Activated CD8-positive, alpha-beta memory T cell treated with anti-CD3 and anti-CD28 coated beads, Interleukin-2, amount 50 U/mL, for 24 hours (primary cell): ENCODE measurements around the gene ARL3.
"Not testable (repeated sequence)": the region's sequence is repeated elsewhere in the genome, so short reads cannot be mapped to it uniquely, and the experiment has no call there.

Experiments
- DNase-seq: peaks from one replicate; pipeline ENCODE4 v3.0.0-alpha.2; 2020; ENCODE audit errors: extremely low read depth

The ARL3 gene

DNA sequence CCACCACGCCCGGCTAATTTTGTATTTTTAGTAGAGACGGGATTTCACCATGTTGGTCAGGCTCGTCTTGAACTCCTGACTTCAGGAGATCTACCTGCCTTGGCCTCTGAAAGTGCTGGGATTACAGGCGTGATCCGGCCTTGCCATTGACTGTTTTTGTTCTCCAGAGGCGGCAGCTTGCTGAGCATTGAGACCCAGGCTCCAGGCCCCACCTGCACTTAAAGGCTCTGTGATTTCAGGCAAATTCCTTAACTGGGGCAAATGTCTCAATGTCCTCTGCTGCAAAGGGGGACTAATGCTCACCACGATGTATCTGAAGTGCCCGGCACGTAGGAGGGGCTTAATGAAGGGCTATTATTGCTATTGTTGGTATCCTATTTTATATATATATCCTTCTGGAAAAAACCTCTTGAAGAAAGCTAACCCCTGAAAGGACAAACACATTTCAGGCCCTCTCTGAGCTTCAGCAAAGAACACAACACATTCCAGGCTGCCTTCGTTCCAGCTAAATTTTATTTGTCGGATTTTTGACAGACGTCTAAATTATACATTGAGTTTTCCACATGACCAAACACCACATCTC is 40.9 kb downstream of the ARL3 start:
- DNase-seq = no peak

DNA sequence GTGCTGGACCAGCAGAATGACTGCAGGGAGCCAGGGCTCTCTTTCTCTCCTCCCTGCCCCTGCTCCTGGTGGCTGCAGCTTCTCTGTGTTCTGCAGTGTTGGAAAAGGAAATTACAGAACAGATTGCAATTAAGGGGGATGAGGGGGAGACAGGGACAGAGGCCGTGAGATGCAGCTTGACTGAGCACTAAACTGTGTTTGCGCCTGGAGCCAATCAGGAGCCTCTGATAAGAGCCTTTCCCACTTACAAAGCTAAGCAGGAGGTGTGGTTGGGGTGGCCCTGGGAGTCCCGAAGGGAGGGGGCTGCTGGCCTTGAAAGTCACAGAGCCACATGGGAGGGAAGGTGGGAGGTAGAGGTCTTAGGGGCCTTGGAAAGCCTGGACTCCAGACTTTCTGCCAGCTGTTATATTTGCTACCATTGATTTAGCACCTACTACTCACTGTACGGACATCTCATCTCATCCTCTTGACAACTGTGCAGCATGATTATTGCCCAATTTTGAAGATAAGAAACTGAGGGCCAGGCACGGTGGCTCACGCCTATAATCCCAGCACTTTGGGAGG is 43.2 kb downstream of the ARL3 start:
- no peak for DNase-seq

DNA sequence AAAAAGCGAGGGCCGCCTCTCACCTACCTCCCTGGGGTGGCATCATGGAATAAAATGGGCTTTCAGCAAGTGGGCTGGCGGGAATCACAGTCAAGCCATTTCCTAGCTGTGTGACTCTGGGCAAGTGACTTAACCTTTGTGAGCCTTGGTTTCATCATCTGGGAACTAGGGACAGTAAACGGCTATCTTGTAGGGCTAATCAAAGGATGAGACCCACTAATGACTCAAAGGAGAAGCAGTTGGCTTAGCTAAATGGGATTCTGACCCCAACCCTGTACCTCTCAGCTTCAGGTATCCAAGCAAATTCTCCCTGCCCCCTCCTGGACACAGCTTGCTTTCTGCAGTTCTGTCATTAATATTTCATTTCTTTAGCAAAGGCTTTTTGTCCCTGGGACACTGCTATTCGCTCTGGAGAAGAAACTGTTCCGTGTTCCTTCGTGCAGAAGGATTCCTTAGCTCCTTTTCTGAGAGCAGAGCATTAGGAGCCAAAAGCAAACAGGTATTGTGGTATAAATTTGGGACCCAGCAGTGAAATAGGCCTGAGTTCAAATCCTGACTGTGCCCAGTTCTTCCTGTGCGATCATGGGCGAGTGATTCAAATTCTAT is 44.0 kb downstream of the ARL3 start:
- DNase-seq = no peak

DNA sequence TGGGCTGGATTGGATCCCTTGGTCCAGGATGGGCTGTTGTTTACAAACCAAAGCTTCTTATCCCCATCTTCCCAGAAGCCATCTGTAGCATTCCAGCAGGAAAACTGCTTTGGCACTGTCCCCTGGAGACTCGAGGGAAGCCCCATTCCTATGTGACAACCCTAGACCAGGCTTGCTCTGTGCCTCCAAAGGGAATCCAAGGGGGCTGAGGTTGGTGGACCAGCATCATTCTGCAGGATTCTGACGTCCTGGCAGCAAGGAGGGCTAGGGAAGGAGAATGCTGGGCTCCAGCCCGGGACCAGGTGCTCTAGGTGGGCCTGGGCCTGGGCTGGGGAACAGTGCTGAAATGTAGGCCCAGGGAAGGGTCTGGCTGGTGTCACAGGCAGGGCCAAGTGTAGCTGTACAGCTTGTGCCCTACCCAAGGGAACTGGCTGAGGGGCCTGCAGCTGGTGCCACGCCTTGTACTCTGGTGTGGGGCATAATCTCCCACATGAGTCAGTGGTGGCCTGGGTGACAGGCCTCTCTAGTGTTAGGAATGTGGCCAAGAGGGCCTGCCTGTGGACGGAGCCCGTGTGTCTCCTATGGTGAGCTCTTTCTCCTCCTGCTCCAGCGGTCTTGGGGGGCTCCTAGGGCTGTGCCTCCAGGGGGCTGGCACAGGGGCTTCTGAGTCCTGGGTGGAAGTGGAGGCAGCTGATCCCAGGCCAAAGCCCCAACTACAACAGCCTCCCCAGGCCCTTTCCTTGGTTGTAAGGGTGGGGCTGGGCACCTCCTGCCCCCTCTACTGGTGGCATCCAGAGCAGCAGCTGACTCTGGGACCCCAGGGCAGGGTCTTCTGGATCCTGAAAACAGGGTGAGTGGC is 44.8 kb downstream of the ARL3 start:
- no peak for DNase-seq

DNA sequence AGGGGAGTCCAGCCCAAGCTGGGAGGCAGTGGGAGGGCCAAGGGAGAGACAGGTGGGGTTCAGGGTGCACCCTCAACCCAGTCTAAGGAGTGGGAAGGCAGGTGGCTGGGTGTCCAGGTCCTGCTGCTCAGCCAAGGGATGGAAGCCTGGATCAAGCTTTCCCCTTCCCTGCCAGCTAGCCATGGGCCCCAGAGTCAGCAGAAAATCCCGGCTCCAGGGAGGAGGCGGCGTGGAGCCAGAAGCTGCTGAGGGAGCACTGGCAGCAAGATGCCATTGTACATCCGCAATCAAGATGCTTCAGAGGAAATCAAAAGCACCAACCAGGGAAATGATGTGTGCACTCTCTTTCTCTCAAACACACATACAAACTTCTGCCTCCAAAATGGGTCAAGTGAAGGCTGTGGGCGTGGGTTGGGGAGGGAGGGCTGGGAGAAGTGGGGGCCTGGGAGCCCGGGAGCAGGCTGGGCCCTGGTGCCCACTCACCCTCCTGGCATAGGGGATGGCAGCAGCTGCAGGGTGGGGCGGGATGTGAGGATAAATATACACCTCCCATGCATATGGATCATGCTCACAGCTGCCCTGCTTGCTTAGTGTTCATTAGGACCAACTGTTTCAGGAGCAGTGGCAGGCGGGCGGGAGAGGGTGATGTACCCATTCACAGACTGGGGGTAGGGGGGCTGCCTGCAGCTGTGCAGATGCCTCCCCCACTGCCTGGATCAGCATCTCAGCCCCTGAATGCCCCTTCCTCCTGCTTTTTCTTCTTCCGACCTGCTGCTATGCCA is 45.7 kb downstream of the ARL3 start:
- no peak for DNase-seq

DNA sequence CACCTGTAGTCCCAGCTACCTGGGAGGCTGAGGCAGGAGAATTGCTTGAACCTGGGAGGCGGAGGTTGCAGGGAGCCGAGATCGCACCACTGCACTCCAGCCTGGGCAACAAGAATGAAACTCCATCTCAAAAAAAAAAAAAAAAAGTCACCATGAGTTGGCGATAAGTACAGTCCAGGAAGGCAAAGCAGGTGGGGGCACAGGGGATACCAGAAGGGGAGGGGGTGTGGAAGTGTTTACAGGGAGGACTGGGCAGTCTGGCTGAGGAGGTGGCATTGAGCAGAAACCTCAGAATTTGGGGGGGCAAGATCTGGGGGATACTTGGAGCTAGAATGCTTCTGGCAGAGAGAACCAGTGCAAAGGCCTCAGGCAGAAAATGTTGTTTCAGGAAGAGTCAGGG is 46.8 kb downstream of the ARL3 start:
- not testable (repeated sequence) for DNase-seq

DNA sequence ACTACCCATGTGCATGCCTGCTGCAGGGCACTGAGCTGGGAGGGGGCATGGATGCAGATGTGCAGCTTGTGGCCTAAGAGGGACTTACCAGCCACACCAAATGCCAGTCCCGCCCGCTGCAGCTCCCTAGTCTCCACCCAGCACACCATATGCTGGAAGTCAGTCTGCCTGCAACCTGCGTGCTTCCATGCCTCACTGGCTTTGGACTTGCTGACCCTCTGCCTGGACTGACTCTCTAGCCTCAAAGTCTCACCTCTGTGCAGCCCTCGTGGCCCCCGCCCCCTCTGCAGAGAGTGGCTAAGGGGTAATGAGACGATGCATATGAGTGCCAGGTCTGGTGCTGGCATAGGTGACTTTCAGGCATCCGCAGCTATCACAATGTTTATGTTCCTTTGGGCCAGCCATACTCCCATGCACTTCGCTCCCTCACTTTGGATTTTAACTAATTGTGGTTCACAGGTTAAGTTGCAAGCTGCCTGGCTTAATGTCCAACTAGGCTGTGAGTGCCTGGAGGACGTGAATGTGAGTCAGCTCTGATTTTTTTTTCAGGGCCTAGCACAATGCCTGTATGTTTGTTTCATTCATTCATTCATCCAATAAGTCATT is 48.2 kb downstream of the ARL3 start:
- DNase-seq = no peak

DNA sequence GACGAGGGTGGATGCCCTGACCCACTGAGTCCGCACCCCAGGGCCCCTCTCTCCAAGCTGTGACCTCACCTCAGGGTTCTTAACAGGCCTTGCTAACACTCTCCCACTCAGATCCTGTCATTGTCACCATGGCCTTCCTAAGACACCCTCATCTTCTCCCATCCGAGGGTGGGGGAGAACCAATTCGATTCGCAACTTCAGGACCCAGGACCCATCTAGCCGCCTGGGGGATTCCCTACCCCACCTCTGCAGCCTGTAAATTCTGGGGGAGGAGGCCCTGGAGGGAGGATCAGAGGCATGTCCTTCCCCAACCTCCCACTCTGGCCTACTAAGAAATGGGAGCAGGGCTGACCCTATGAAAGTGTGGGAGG is 52.6 kb downstream of the ARL3 start:
- no peak for DNase-seq

DNA sequence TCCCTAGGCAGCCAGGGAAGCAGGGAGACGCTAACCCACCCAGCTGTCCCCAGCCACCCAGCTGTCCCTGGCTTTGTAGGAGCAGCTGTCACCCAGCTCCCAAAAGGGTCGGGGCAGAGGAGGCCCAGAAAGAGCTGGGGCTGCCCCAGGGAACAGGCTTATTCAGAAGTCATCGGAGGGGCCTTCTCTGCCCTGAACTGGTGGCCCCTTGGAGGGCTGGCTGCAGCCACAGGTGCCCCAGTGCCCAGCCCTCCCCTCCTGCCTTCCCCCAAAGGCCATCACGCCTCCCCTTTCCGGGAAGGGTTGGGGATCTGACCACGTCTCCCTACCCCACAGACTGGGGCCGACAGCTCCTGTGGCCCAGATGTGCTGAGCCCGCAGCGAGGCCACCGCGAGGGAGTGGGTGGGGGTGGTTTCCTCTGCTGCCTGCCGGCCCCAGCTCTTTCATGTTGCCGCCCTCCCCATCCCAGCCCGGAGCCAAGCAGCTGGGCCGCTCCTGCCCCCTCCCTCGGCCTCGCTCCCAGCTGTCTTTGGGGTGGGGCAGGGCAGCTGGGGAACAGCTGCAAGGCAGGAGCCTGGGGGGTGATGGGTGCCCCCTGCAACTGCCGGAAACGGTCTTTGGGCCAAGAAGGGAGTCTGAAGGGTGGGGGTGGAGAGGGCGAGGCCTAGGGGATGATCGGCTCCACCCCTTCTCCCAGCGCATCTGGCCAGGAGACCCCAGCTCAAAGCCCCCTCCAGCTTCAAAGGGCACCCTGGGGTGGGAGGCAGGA is 53.1 kb downstream of the ARL3 start:
- DNase-seq = no peak

DNA sequence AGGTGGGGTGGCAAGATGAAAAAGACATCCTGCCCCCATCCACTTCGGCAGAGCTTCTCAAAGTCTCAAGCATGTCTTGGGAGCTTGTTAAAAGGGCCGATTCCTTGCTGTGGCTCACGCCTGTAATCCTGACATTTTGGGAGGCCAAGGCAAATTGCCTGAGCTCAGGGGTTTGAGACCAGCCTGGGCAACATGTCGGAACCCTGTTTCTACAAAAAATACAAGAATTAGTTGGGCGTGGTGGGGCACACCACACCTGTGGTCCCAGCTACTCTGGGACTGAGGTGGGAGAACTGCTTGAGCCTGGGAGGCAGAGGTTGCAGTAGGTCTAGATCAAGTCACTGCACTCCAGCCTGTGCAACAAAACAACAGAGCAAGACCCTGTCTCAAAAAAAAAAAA is 55.4 kb downstream of the ARL3 start:
- DNase-seq = no peak

DNA sequence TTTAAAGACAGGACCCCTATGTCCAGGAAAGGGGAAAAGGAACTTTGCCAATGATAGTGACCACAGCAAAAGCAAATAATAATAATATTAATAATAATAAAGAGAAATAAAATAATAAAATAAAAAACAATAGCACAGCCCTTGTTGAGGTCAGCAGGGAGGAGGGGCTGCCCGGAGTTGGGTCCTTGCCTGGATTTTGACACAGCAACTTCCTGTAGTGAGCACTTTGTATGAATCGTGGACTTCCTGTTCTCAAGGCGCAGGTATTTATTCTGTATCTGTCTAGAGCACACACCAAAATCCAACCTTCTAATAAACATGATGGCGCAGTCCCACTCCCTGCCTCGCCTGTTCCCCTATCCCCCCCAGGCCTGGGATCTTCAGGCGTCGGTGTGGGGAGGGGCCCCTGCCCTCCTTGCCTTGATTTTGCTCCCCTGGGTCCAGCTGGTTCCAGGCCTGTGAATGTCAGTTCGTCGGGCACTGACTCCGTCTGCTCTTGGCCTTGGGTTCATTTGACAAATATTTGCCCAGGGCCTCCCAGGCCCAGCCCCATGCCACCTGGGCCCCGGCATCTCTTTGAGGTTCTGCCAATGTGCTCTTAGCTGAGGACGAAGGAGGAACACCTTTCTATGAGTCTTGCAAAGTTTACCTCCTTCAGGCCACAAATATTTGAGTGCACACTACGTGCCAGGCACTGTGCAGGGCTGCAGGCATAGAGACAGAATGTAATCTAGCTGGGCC is 56.0 kb downstream of the ARL3 start:
- no peak for DNase-seq

DNA sequence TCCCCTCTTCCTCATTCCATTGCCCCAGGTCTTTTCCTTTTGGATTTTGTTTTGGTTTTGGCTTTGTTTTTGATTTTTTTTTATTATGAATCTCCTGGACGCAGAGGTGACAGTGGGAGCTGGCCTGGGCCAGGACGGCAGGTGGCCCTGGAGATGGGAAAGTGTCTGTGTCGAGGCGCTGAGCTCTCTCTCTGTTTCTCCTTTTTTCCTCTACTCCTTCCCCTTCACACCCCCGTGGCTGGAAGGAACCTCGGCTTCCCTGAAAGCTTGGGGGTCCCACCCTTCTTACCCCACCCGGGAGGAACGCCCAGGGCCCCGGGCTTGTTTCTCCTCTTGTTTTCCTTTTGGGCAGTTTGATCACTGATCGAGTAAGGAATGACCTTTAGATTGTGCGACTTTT is 56.7 kb downstream of the ARL3 start:
- no peak for DNase-seq

DNA sequence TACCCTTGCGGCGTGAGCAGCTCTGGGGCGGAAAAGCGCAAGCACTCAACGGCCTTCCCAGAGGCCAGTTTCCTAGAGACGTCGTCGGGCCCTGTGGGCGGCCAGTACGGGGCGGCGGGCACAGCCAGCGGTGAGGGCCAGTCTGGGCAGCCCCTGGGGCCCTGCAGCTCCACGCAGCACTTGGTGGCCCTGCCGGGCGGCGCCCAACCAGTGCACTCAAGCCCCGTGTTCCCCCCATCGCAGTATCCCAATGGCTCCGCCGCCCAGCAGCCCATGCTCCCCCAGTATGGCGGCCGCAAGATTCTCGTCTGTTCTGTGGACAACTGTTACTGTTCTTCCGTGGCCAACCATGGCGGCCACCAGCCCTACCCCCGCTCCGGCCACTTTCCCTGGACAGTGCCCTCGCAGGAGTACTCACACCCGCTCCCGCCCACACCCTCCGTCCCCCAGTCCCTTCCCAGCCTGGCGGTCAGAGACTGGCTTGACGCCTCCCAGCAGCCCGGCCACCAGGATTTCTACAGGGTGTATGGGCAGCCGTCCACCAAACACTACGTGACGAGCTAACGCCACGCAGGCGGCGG is 57.3 kb downstream of the ARL3 start:
- no peak for DNase-seq

DNA sequence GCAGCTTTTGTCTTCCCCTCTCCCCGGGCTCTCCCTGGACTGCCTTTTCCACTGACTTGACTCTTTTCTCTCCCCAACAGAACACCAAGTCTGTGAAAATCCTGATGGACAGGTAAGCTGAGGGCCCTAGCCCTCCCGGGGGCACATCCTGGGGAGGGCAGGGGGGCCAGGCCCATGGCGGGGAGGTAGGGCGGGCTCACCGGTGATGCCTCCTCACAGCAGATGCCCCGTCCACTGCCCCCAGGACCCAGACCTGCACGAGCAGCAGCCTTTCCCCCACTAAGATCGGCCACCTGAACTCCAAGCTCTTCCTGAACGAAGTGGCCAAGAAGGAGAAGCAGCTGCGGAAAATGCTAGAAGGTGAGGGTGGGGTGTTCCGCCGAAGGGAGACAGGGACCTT is 58.2 kb downstream of the ARL3 start:
- DNase-seq = no peak

DNA sequence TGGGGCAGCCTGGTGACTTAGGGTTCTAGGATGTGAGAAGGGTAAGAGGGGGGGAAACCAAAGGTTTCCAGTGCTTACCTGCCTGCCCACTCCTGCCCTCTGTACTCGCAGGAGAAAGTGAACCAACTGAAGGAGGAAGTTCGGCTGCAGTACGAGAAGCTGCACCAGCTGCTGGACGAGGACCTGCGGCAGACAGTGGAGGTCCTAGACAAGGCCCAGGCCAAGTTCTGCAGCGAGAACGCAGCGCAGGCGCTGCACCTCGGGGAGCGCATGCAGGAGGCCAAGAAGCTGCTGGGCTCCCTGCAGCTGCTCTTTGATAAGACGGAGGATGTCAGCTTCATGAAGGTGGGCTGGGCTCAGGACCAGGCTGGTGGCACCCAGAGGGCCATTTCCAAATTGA is 59.2 kb downstream of the ARL3 start:
- no peak for DNase-seq

DNA sequence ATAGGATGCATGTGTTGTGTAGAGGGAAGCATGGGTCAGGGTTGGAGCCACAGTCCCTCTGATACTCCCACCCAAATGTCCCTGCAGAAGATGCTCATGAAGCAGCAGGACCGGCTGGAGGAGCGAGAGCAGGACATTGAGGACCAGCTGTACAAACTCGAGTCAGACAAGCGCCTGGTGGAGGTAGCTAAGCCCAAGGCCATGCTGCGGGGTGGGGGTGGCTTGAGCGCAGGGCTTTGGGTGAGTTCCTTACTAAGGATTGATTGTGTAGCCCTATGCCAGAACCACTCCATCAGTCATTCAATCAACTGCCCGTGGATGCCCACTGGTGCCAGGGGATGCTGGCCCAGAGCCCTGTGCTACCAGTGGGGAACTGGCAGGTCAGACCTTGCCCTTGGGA is 59.6 kb downstream of the ARL3 start:
- no peak for DNase-seq

DNA sequence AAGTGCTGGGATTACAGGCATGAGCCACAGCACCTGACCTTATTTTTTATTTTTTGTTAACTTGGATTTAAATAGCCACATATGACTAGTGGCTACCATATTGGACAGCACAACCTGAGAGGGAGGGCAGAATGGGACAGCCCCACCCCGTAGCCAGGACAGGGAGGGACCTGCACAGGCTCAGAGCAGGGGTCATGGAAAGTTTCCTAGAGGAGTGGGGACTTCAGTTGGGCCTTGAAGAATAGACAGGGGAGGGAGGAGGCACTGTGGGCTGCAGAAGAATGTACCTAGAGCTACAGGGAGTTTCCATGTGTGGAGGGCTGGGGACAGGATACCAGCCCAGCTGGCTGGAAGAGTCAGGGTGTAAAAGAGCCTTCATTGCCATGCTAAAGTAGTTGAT is 61.1 kb downstream of the ARL3 start:
- no peak for DNase-seq

DNA sequence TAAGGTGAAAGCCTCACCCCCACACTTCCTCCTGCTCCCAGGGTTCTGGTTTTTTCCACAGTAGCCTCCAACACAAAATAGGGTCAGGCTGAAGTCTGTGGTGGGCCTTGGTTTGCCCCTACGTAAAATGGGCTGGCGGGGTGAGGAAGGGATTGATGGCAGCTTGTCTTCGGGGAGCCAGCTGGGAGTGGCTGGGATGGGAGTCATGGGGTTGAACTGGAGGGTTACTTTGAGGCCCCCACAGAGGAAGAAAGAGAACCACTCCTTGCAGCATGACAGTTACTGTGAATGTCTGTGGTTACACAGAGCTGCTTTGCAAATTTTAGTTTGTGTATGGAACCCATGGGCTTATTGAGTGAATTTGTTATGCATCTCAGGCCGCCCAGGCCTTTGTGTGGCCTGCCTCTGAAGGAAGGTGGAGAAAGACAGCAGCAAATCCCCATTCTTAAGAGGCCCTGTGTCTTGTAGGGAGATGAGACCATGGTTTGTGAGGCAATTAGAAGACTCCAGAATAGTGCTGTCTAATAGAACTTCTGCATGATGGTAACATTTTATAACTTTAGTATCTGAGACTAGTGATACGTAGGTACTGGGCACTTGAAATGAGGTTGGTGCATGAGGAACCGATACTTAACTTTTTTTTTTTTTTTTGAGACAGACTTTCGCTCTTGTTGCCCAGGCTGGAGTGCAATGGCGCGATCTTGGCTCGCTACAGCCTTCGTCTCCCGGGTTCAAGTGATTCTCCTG is 61.9 kb downstream of the ARL3 start:
- DNase-seq = no peak
